ENCODE data around the gene KCNJ6.

KCNJ6 gene

GRCh38 chr21:37744551-37744950, 171.7 kb downstream of the KCNJ6 start:
- H3K27me3 ChIP-seq (ENCODE audit: control insufficient read depth in 1 of 2, insufficient read depth in 1 of 2, low read length in 2 of 2), result peaks cover 0 to 62% of the 10 kb centered on the region in 2 experiments
- H3K79me1 ChIP-seq (replicated peaks; ENCODE audit: low read length, poor library complexity, severe bottlenecking), result peaks cover 3% of the 10 kb centered on the region
- H3K27ac ChIP-seq (ENCODE audit: low read length, poor library complexity, severe bottlenecking), result no peak overlapping the region
- H3K9ac ChIP-seq (ENCODE audit: low read length), result no peak overlapping the region
- no peak overlapping the region for H2BK15ac ChIP-seq (ENCODE audit: low read depth, poor library complexity, severe bottlenecking)
- H3K4me3 ChIP-seq (ENCODE audit: insufficient read depth in 1 of 2, low read depth in 1 of 2, low read length in 2 of 2), result no peak overlapping the region
- no peaks in the 10 kb centered on the region for H3K36me3 ChIP-seq (ENCODE audit: control insufficient read depth in 1 of 2, insufficient read depth in 2 of 2, low read depth in 1 of 2, low read length in 2 of 2)
- no peak overlapping the region for H3K14ac ChIP-seq (ENCODE audit: low read length in 2 of 2)
- no peak overlapping the region for H4K8ac ChIP-seq (ENCODE audit: low read length)
- H4K91ac ChIP-seq (ENCODE audit: low read length), result no peak overlapping the region
- H2BK120ac ChIP-seq (ENCODE audit: low read depth, low read length), result no peak overlapping the region
- H2BK5ac ChIP-seq (ENCODE audit: low read depth, low read length, poor library complexity, severe bottlenecking), result no peak overlapping the region
- peaks cover 2% of the 10 kb centered on the region for H3K4me1 ChIP-seq (ENCODE audit: control insufficient read depth, insufficient read depth, low read depth, low read length)
- H2BK12ac ChIP-seq (ENCODE audit: low read length in 2 of 2), result no peak overlapping the region
- H3K9me3 ChIP-seq (ENCODE audit: control insufficient read depth, low read length), result no peaks in the 10 kb centered on the region
- no peak overlapping the region for H3K23ac ChIP-seq (ENCODE audit: low read length in 2 of 2)
- no peak for DNase-seq
- WGBS, result 73% methylated on average over 2 of the region's 2 CpGs
- H2AK5ac ChIP-seq (ENCODE audit: low read length, severe bottlenecking), result no peak overlapping the region
- H2AFZ ChIP-seq (ENCODE audit: low read depth, low read length), result no peak overlapping the region
- no peak overlapping the region for H3K4ac ChIP-seq (ENCODE audit: low read depth in 1 of 2, low read length in 2 of 2)
- no peak overlapping the region for H3K4me2 ChIP-seq (ENCODE audit: low read length, poor library complexity, severe bottlenecking)
- no peak overlapping the region for H3K18ac ChIP-seq (ENCODE audit: low read depth in 1 of 2, low read length in 2 of 2)

DNA sequence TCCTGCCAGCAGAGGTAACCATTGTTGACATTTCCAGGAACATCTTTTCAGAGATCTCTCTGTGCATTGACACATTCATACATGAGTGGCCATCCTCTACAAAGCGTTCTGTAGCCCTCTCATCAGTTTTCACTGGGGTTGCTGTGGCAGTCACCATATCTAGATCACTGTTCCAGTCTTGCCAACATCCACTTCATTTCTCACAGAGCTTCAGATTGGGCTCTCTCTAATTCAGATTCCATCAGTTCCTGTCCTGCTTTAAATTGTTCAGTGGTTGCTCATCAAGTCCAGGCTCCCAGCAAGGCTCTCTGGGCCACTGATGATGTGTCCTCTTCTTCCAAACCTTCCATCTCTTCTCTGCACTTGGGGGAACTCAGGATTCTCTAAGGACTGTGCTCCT, 173.7 kb downstream of the KCNJ6 start:
- Histone ChIP-seq H4K8ac (ENCODE audit: low read length) (no peak overlapping the region), H2BK120ac (ENCODE audit: low read depth, low read length) (no peak overlapping the region), H3K9me3 (ENCODE audit: control insufficient read depth, low read length) (no peaks in the 10 kb centered on the region), H3K27me3 (ENCODE audit: control insufficient read depth in 1 of 2, insufficient read depth in 1 of 2, low read length in 2 of 2) (peaks cover 0 to 61% of the 10 kb centered on the region in 2 experiments), H3K79me1 (replicated peaks; ENCODE audit: low read length, poor library complexity, severe bottlenecking) (peaks cover 1% of the 10 kb centered on the region), H2AK5ac (ENCODE audit: low read length, severe bottlenecking) (no peak overlapping the region), H3K36me3 (ENCODE audit: control insufficient read depth in 1 of 2, insufficient read depth in 2 of 2, low read depth in 1 of 2, low read length in 2 of 2) (no peaks in the 10 kb centered on the region), H3K18ac (ENCODE audit: low read depth in 1 of 2, low read length in 2 of 2) (peak overlapping the region in 1 of 2 experiments; percentile 41), H3K4me2 (ENCODE audit: low read length, poor library complexity, severe bottlenecking) (no peak overlapping the region), H3K4me3 (ENCODE audit: insufficient read depth in 1 of 2, low read depth in 1 of 2, low read length in 2 of 2) (no peak overlapping the region), H4K91ac (ENCODE audit: low read length) (peak overlapping the region; percentile 28), H3K4me1 (ENCODE audit: control insufficient read depth, insufficient read depth, low read depth, low read length) (peaks cover 6% of the 10 kb centered on the region), H3K23ac (ENCODE audit: low read length in 2 of 2) (no peak overlapping the region), H2BK5ac (ENCODE audit: low read depth, low read length, poor library complexity, severe bottlenecking) (no peak overlapping the region), H3K27ac (ENCODE audit: low read length, poor library complexity, severe bottlenecking) (no peak overlapping the region), H2BK15ac (ENCODE audit: low read depth, poor library complexity, severe bottlenecking) (no peak overlapping the region), H3K9ac (ENCODE audit: low read length) (no peak overlapping the region), H3K14ac (ENCODE audit: low read length in 2 of 2) (no peak overlapping the region), H2BK12ac (ENCODE audit: low read length in 2 of 2) (no peak overlapping the region), H3K4ac (ENCODE audit: low read depth in 1 of 2, low read length in 2 of 2) (peak overlapping the region in 1 of 2 experiments; percentile 26), H2AFZ (ENCODE audit: low read depth, low read length) (no peak overlapping the region)
- DNase-seq, result peak; percentile 41
- 64% methylated on average over 1 of the region's 1 CpG for WGBS

- no peak overlapping the region for H4K8ac ChIP-seq (ENCODE audit: low read length)
- no peak overlapping the region for H3K4me2 ChIP-seq (ENCODE audit: low read length, poor library complexity, severe bottlenecking)
- H3K18ac ChIP-seq (ENCODE audit: low read depth in 1 of 2, low read length in 2 of 2), result peak overlapping the region in 1 of 2 experiments; percentile 28
- no peak overlapping the region for H2BK15ac ChIP-seq (ENCODE audit: low read depth, poor library complexity, severe bottlenecking)
- peaks cover 0 to 61% of the 10 kb centered on the region in 2 experiments for H3K27me3 ChIP-seq (ENCODE audit: control insufficient read depth in 1 of 2, insufficient read depth in 1 of 2, low read length in 2 of 2)
- no peak overlapping the region for H3K23ac ChIP-seq (ENCODE audit: low read length in 2 of 2)
- no peak overlapping the region for H4K91ac ChIP-seq (ENCODE audit: low read length)
- no peak overlapping the region for H2BK12ac ChIP-seq (ENCODE audit: low read length in 2 of 2)
- no peak overlapping the region for H2AK5ac ChIP-seq (ENCODE audit: low read length, severe bottlenecking)
- H3K4me1 ChIP-seq (ENCODE audit: control insufficient read depth, insufficient read depth, low read depth, low read length), result peaks cover 7% of the 10 kb centered on the region
- no peak overlapping the region for H3K4ac ChIP-seq (ENCODE audit: low read depth in 1 of 2, low read length in 2 of 2)
- H2AFZ ChIP-seq (ENCODE audit: low read depth, low read length), result no peak overlapping the region
- H3K9ac ChIP-seq (ENCODE audit: low read length), result no peak overlapping the region
- no peaks in the 10 kb centered on the region for H3K36me3 ChIP-seq (ENCODE audit: control insufficient read depth in 1 of 2, insufficient read depth in 2 of 2, low read depth in 1 of 2, low read length in 2 of 2)
- H2BK120ac ChIP-seq (ENCODE audit: low read depth, low read length), result no peak overlapping the region
- no peak overlapping the region for H3K27ac ChIP-seq (ENCODE audit: low read length, poor library complexity, severe bottlenecking)
- no peak for DNase-seq
- H3K4me3 ChIP-seq (ENCODE audit: insufficient read depth in 1 of 2, low read depth in 1 of 2, low read length in 2 of 2), result no peak overlapping the region
- H2BK5ac ChIP-seq (ENCODE audit: low read depth, low read length, poor library complexity, severe bottlenecking), result no peak overlapping the region
- no peaks in the 10 kb centered on the region for H3K9me3 ChIP-seq (ENCODE audit: control insufficient read depth, low read length)
- no peak overlapping the region for H3K14ac ChIP-seq (ENCODE audit: low read length in 2 of 2)
- H3K79me1 ChIP-seq (replicated peaks; ENCODE audit: low read length, poor library complexity, severe bottlenecking), result peaks cover 1% of the 10 kb centered on the region
Observed at GRCh38 chr21:37742115-37742514, 174.1 kb downstream of the KCNJ6 start.

GRCh38 chr21:37737996-37738395, 178.3 kb downstream of the KCNJ6 start:
- Histone ChIP-seq H2BK15ac (ENCODE audit: low read depth, poor library complexity, severe bottlenecking) (no peak overlapping the region), H3K9me3 (ENCODE audit: control insufficient read depth, low read length) (no peaks in the 10 kb centered on the region), H4K8ac (ENCODE audit: low read length) (no peak overlapping the region), H3K79me1 (replicated peaks; ENCODE audit: low read length, poor library complexity, severe bottlenecking) (no peaks in the 10 kb centered on the region), H3K14ac (ENCODE audit: low read length in 2 of 2) (no peak overlapping the region), H3K36me3 (ENCODE audit: control insufficient read depth in 1 of 2, insufficient read depth in 2 of 2, low read depth in 1 of 2, low read length in 2 of 2) (no peaks in the 10 kb centered on the region), H3K23ac (ENCODE audit: low read length in 2 of 2) (no peak overlapping the region), H3K9ac (ENCODE audit: low read length) (no peak overlapping the region), H2BK12ac (ENCODE audit: low read length in 2 of 2) (peak overlapping the region in 1 of 2 experiments; percentile 21), H2AK5ac (ENCODE audit: low read length, severe bottlenecking) (no peak overlapping the region), H3K4me2 (ENCODE audit: low read length, poor library complexity, severe bottlenecking) (no peak overlapping the region), H3K18ac (ENCODE audit: low read depth in 1 of 2, low read length in 2 of 2) (no peak overlapping the region), H2AFZ (ENCODE audit: low read depth, low read length) (no peak overlapping the region), H4K91ac (ENCODE audit: low read length) (no peak overlapping the region), H3K4me1 (ENCODE audit: control insufficient read depth, insufficient read depth, low read depth, low read length) (peaks cover 7% of the 10 kb centered on the region), H2BK120ac (ENCODE audit: low read depth, low read length) (no peak overlapping the region), H3K27ac (ENCODE audit: low read length, poor library complexity, severe bottlenecking) (no peak overlapping the region), H2BK5ac (ENCODE audit: low read depth, low read length, poor library complexity, severe bottlenecking) (no peak overlapping the region), H3K4ac (ENCODE audit: low read depth in 1 of 2, low read length in 2 of 2) (no peak overlapping the region), H3K27me3 (ENCODE audit: control insufficient read depth in 1 of 2, insufficient read depth in 1 of 2, low read length in 2 of 2) (peaks cover 5 to 85% of the 10 kb centered on the region in 2 experiments), H3K4me3 (ENCODE audit: insufficient read depth in 1 of 2, low read depth in 1 of 2, low read length in 2 of 2) (no peak overlapping the region)
- 65% methylated on average over 2 of the region's 2 CpGs for WGBS
- no peak for DNase-seq

Measured in mesenchymal stem cell (in vitro differentiated cells and primary cell).